ENCODE results near the gene MRPL47.
"Not testable (repeated sequence)": the region's sequence is repeated elsewhere in the genome, so short reads cannot be mapped to it uniquely, and the experiment has no call there.

MRPL47 gene

GRCh38 chr3:179651687-179652446 lies 47.4 kb upstream of the MRPL47 start:
- Histone ChIP-seq H2AFZ (ENCODE audit: low read depth) (peak overlapping the region; percentile 86; the same call in 1 of the 2 replicates), H3K36me3 (ENCODE audit: insufficient read depth) (no peaks in the 10 kb centered on the region), H3K27ac (no peak overlapping the region)

DNA sequence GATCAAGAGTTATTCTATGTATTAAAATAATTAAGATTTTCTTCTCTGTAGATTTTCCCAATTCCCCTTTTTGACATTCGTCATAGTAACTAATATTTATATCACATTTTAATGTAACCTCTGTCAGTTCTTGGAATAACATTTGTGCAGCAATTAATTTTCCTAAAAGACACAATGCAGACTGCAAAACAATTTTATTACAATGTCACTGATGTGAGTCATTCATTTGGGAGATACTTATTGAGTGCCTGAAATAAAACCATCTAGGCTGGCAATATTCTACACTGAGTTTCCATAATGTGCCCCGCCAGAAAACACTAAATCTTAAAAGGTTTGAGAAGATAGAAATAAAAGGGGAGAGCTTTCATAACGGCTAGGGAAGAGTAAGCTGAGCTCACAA lies 41.7 kb upstream of the MRPL47 start:
- Histone ChIP-seq H3K4me1 (ENCODE audit: low read depth, poor library complexity, severe bottlenecking) (peaks cover 15% of the 10 kb centered on the region), H3K27ac (no peak overlapping the region), H3K36me3 (ENCODE audit: insufficient read depth) (no peaks in the 10 kb centered on the region), H3K4me3 (IDR thresholded peaks at IDR 0.05; ENCODE audit: insufficient read depth, low read depth, low read length) (no peak overlapping the region), H3K79me2 (ENCODE audit: insufficient read depth, low read depth) (no peaks in the 10 kb centered on the region), H4K20me1 (ENCODE audit: insufficient read depth) (no peaks in the 10 kb centered on the region), H3K4me2 (no peak overlapping the region), H3K27me3 (ENCODE audit: insufficient read depth, low read depth) (no peaks in the 10 kb centered on the region), H2AFZ (ENCODE audit: low read depth) (no peak overlapping the region), H3K9ac (no peak overlapping the region)
- TF ChIP-seq, protein P1, sequence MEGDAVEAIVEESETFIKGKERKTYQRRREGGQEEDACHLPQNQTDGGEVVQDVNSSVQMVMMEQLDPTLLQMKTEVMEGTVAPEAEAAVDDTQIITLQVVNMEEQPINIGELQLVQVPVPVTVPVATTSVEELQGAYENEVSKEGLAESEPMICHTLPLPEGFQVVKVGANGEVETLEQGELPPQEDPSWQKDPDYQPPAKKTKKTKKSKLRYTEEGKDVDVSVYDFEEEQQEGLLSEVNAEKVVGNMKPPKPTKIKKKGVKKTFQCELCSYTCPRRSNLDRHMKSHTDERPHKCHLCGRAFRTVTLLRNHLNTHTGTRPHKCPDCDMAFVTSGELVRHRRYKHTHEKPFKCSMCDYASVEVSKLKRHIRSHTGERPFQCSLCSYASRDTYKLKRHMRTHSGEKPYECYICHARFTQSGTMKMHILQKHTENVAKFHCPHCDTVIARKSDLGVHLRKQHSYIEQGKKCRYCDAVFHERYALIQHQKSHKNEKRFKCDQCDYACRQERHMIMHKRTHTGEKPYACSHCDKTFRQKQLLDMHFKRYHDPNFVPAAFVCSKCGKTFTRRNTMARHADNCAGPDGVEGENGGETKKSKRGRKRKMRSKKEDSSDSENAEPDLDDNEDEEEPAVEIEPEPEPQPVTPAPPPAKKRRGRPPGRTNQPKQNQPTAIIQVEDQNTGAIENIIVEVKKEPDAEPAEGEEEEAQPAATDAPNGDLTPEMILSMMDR (conservative IDR thresholded peaks at IDR 0.05; ENCODE audit: low read depth, low read length): no peak

More at GRCh38 chr3:179651687-179652446, 47.4 kb upstream of the MRPL47 start:
- H3K9ac ChIP-seq: peak overlapping the region; percentile 90; the same call in 1 of the 2 replicates
- no peak overlapping the region for H3K4me3 ChIP-seq (IDR thresholded peaks at IDR 0.05; ENCODE audit: insufficient read depth, low read depth, low read length)
- no peaks in the 10 kb centered on the region for H4K20me1 ChIP-seq (ENCODE audit: insufficient read depth)
- H3K27me3 ChIP-seq (ENCODE audit: insufficient read depth, low read depth): no peaks in the 10 kb centered on the region
- H3K4me1 ChIP-seq (ENCODE audit: low read depth, poor library complexity, severe bottlenecking): peaks cover 18% of the 10 kb centered on the region
- peak overlapping the region; percentile 66; the same call in 1 of the 2 replicates for H3K4me2 ChIP-seq
- H3K79me2 ChIP-seq (ENCODE audit: insufficient read depth, low read depth): peaks cover 36% of the 10 kb centered on the region
- TF ChIP-seq, protein P1 (conservative IDR thresholded peaks at IDR 0.05; ENCODE audit: low read depth, low read length): no peak

DNA sequence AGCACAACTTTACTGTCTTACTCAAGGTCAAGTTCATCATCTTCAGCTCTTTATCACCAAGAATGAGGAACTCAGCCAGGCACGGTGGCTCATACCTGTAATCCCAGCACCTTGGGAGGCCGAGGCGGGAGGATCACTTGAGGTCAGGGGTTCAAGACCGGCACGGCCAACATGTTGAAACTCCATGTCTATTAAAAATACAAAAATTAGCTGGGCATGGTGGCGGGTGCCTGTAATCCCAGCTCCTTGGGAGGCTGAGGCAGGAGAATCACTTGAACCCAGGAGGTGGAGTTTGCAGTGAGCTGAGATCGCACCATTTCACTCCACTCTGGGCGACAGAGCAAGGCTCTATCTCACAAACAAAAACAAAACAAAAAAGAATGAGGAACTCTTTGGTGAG lies 39.4 kb upstream of the MRPL47 start:
- not testable (repeated sequence) for H3K4me2 ChIP-seq; H4K20me1 ChIP-seq (ENCODE audit: insufficient read depth); H3K27me3 ChIP-seq (ENCODE audit: insufficient read depth, low read depth); H3K79me2 ChIP-seq (ENCODE audit: insufficient read depth, low read depth); H3K9ac ChIP-seq; H3K36me3 ChIP-seq (ENCODE audit: insufficient read depth); H3K27ac ChIP-seq; H3K4me3 ChIP-seq (IDR thresholded peaks at IDR 0.05; ENCODE audit: insufficient read depth, low read depth, low read length); H2AFZ ChIP-seq (ENCODE audit: low read depth)
- peaks cover 15% of the 10 kb centered on the region for H3K4me1 ChIP-seq (ENCODE audit: low read depth, poor library complexity, severe bottlenecking)

GRCh38 chr3:179642871-179643270 lies 38.4 kb upstream of the MRPL47 start:
- H4K20me1 ChIP-seq (ENCODE audit: insufficient read depth): no peaks in the 10 kb centered on the region
- no peaks in the 10 kb centered on the region for H3K27me3 ChIP-seq (ENCODE audit: insufficient read depth, low read depth)
- H3K27ac ChIP-seq: no peak overlapping the region
- no peaks in the 10 kb centered on the region for H3K36me3 ChIP-seq (ENCODE audit: insufficient read depth)
- H3K4me1 ChIP-seq (ENCODE audit: low read depth, poor library complexity, severe bottlenecking): peaks cover 15% of the 10 kb centered on the region
- no peak overlapping the region for H3K4me3 ChIP-seq (IDR thresholded peaks at IDR 0.05; ENCODE audit: insufficient read depth, low read depth, low read length)
- H2AFZ ChIP-seq (ENCODE audit: low read depth): no peak overlapping the region
- TF ChIP-seq, protein P1 (conservative IDR thresholded peaks at IDR 0.05; ENCODE audit: low read depth, low read length): no peak
- no peak overlapping the region for H3K4me2 ChIP-seq
- no peak overlapping the region for H3K9ac ChIP-seq
- H3K79me2 ChIP-seq (ENCODE audit: insufficient read depth, low read depth): no peaks in the 10 kb centered on the region

DNA sequence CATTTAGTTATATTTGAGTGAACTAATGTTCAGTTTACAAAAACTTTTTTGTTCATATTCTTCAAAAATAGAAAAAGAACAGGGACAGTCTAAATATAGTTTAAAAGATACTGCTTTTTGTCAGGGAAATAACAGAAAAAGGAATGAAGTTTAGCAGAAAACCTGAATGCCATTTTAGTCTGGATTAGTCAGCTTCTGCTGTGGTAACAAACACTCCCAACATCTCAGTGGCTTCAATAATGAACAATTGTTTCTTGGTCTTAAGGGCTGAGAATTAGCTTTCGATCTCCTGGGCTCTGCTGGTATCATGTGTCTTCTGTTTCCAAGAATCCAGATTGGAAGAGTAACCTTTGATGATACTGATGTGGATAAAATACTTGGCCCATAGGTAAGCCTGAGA lies 36.0 kb upstream of the MRPL47 start:
- Histone ChIP-seq H3K4me1 (ENCODE audit: low read depth, poor library complexity, severe bottlenecking) (peaks cover 15% of the 10 kb centered on the region), H3K4me2 (no peak overlapping the region), H3K4me3 (IDR thresholded peaks at IDR 0.05; ENCODE audit: insufficient read depth, low read depth, low read length) (no peak overlapping the region), H3K27ac (no peak overlapping the region), H3K36me3 (ENCODE audit: insufficient read depth) (no peaks in the 10 kb centered on the region), H2AFZ (ENCODE audit: low read depth) (no peak overlapping the region), H3K27me3 (ENCODE audit: insufficient read depth, low read depth) (no peaks in the 10 kb centered on the region), H3K79me2 (ENCODE audit: insufficient read depth, low read depth) (no peaks in the 10 kb centered on the region), H4K20me1 (ENCODE audit: insufficient read depth) (no peaks in the 10 kb centered on the region), H3K9ac (no peak overlapping the region)
- TF ChIP-seq, protein P1 (conservative IDR thresholded peaks at IDR 0.05; ENCODE audit: low read depth, low read length): no peak

All from KMS-11 (cell line).